Measurements from ENCODE around the gene TCF7. TPM values are rescaled to one million over a fixed set of nuclear protein-coding genes. Genes with fewer than 3 reads are reported as not detected.

The TCF7 gene
- total RNA-seq, 4 donors from 2014 or later, result 2.6 to 6.2 (median 5.1) TPM

DNA sequence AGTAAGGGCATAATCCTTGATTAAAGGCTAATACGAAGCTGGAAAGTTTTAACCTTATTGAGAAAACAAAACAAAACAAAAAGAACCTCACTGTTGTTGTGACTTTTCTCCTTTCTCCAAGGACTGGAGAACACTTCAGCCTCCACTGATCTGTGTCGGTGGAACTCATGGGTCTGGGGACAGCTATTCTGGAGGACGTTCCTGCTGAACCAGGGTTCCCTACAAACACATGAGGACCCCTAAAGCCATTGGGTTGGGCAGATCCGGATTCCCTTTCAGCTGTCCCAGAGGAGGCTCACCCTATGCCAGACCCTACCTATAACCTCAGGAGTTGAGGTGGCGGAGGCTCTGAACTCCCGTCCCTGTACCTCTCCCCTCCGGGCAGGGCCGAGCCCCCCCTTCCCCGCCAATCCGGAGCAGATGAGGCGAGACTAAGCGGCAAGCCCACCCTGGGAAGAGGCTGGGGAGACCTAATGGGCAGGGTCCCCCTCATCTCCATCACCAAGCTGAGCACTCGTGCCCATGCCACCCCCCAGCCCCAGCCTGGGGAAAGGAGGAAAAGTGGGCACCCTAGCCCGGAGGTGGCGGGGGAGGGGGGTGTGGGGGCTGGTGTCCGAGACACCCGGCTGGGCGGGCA is 1.6 kb upstream of the TCF7 start:
- TF ChIP-seq, protein P1, sequence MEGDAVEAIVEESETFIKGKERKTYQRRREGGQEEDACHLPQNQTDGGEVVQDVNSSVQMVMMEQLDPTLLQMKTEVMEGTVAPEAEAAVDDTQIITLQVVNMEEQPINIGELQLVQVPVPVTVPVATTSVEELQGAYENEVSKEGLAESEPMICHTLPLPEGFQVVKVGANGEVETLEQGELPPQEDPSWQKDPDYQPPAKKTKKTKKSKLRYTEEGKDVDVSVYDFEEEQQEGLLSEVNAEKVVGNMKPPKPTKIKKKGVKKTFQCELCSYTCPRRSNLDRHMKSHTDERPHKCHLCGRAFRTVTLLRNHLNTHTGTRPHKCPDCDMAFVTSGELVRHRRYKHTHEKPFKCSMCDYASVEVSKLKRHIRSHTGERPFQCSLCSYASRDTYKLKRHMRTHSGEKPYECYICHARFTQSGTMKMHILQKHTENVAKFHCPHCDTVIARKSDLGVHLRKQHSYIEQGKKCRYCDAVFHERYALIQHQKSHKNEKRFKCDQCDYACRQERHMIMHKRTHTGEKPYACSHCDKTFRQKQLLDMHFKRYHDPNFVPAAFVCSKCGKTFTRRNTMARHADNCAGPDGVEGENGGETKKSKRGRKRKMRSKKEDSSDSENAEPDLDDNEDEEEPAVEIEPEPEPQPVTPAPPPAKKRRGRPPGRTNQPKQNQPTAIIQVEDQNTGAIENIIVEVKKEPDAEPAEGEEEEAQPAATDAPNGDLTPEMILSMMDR (IDR thresholded peaks at IDR 0.05), result no peak
- TF ChIP-seq POLR2A (IDR thresholded peaks at IDR 0.05), result no peak
- H3K4me3 ChIP-seq (ENCODE audit: low read depth, poor library complexity, severe bottlenecking), result no peak overlapping the region
- 77 to 83% methylated on average over 10 to 13 of the region's 18 CpGs for WGBS, 2 donors
- intact Hi-C loops (cut with DNase I; ENCODE audit: low total_unique reads), result no loop called here
- DNase-seq (ENCODE audit: low spot score in 2 of 2), result no peak

DNA sequence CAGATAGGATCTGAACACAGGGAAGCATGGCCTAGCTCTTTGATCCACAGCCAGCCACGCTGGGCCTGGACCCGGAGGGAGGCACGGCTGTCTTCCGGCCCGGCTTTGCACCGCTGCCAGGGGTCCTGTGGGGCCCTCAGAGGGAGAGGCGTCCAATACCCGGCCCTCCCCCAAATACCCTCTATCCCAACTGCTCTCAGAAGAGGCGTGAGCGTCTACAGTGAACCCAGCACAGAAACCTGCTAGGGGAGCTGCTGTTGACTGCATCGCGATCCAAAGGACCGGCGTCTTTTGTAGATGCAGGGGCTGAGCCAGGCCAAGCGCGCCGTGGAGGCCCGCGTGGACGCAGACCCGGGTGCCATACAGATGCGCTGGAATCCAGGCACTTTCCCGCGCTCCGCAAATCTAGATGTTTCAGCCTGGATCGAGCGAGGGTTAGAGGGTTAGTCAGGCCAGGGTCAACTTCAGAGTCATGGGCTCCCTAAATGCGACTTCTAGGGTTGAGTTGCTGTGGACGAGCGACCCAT is 1.1 kb upstream of the TCF7 start:
- 23 to 40% methylated on average over 26 to 30 of the region's 30 CpGs for WGBS, 2 donors
- H3K4me3 ChIP-seq (ENCODE audit: low read depth, poor library complexity, severe bottlenecking), result no peak overlapping the region
- no peak for TF ChIP-seq POLR2A (IDR thresholded peaks at IDR 0.05)
- TF ChIP-seq, protein P1 (IDR thresholded peaks at IDR 0.05), result no peak
- intact Hi-C loops (cut with DNase I; ENCODE audit: low total_unique reads), result no loop called here
- no peak for DNase-seq (ENCODE audit: low spot score in 2 of 2)

DNA sequence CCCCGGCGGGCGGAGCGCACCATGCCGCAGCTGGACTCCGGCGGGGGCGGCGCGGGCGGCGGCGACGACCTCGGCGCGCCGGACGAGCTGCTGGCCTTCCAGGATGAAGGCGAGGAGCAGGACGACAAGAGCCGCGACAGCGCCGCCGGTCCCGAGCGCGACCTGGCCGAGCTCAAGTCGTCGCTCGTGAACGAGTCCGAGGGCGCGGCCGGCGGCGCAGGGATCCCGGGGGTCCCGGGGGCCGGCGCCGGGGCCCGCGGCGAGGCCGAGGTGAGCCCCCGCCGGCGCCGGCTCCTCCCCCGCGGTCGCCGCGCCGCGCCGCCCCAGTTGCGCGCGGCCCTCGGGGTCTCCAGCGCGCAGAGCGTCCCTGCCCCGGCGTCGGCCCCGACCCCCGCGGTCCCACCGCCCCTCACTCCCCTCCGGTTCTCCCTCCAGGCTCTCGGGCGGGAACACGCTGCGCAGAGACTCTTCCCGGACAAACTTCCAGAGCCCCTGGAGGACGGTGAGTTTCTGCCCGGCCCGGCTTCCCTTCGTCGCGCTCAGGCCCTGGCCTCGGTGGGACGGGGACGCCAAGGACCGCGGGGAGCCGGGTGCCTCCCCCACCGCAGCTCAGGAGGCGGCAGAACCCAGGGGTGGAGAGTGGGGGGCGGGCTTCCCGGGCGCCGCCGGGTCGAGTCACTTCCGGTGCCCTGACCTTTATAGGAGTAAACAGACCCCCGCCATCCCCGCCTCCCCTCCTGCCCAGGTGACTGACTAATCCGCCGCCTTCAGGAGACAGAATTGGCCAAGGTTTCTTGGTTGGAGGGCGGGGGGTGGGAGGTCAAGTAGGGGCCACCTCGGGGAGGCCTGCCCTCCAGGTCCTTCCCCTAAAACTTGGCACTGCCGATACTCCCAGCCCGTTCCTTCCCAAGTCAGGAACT is 665 bp downstream of the TCF7 start:
- 5 to 6% methylated on average over 32 to 58 of the region's 110 CpGs for WGBS, 2 donors
- peak overlapping the region; percentile 18 for H3K4me3 ChIP-seq (ENCODE audit: low read depth, poor library complexity, severe bottlenecking)
- intact Hi-C loops (cut with DNase I; ENCODE audit: low total_unique reads), result no loop called here
- DNase-seq (ENCODE audit: low spot score in 2 of 2), result no peak
- TF ChIP-seq, protein P1 (IDR thresholded peaks at IDR 0.05), result no peak
- no peak for TF ChIP-seq POLR2A (IDR thresholded peaks at IDR 0.05)

DNA sequence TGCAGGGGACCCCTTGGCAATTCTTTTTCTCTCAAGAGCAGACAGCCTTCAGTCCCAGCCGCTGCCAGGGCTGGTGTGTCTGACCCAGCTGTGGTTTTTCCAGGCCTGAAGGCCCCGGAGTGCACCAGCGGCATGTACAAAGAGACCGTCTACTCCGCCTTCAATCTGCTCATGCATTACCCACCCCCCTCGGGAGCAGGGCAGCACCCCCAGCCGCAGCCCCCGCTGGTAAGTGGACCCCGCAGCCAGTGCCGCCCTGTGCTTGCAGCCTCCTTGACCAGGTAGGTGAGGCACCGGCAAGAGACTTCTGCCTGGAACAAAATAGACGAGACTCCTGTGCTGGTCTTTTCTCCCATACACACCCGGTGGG is 1.3 kb downstream of the TCF7 start:
- WGBS, 2 donors, result 67 to 77% methylated on average over 8 to 11 of the region's 13 CpGs
- intact Hi-C loops (cut with DNase I; ENCODE audit: low total_unique reads), result no loop called here
- no peak for DNase-seq (ENCODE audit: low spot score in 2 of 2)
- TF ChIP-seq, protein P1 (IDR thresholded peaks at IDR 0.05), result no peak
- no peak for TF ChIP-seq POLR2A (IDR thresholded peaks at IDR 0.05)
- no peak overlapping the region for H3K4me3 ChIP-seq (ENCODE audit: low read depth, poor library complexity, severe bottlenecking)

DNA sequence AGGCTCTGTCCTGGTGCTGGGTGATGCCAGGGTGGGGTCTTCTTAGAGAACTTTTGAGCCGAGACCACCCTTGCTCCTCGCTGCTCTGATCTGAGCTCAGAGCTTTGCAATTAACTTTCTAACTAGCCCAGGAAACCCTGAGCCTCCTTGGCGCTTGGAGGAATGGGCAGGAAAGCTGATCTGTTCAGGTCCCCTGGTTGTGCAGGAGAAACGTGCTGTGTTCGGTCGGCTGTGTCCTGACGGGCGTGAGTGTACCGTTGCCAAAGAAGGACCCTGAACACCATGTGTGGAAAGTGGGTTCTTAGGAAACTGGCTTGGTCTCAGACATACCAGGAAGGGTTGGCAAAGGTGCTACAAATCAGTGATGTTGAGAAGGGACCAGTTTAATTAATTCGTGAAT is 1.8 kb downstream of the TCF7 start:
- no peak overlapping the region for H3K4me3 ChIP-seq (ENCODE audit: low read depth, poor library complexity, severe bottlenecking)
- WGBS, 2 donors, result 88 to 93% methylated on average over 10 of the region's 10 CpGs
- intact Hi-C loops (cut with DNase I; ENCODE audit: low total_unique reads), result no loop called here
- no peak for DNase-seq (ENCODE audit: low spot score in 2 of 2)
- TF ChIP-seq, protein P1 (IDR thresholded peaks at IDR 0.05), result no peak
- no peak for TF ChIP-seq POLR2A (IDR thresholded peaks at IDR 0.05)
